ENCODE measurements around the gene CYSRT1. TPM values are rescaled to one million over a fixed set of nuclear protein-coding genes. Genes with fewer than 3 reads are reported as not detected.

The CYSRT1 gene
- total and polyA plus RNA-seq, 2 donors (not counting 1 experiment from before 2014, with no cell fraction given): 0.22 to 0.51 TPM

- ATAC-seq (ENCODE audit: low read depth): no peak
- 88% methylated on average over 14 of the region's 18 CpGs for WGBS (ENCODE audit: insufficient coverage)
These were observed 25.6 kb downstream of the CYSRT1 start for GRCh38 chr9:137250329-137251193.

More at GRCh38 chr9:137250329-137251193, 25.6 kb downstream of the CYSRT1 start:
- H3K27me3 Mint-ChIP-seq: no peaks in the 10 kb centered on the region
- peaks cover 5 to 12% of the 10 kb centered on the region in 2 donors for H3K4me1 ChIP-seq (ENCODE audit: control insufficient read depth in 2 of 2, insufficient read depth in 2 of 2, low read length in 2 of 2)
- peaks cover 12% of the 10 kb centered on the region for H3K4me1 Mint-ChIP-seq
- intact Hi-C loops (cut with micrococcal nuclease): no loop called here
- TF ChIP-seq EZH2 (IDR thresholded peaks at IDR 0.05; ENCODE audit: borderline replicate concordance, insufficient read depth, low read depth, low read length, poor library complexity, severe bottlenecking) (no peak), CTCF (IDR thresholded peaks at IDR 0.05) (no peak)
- no peaks in the 10 kb centered on the region for H3K9me3 Mint-ChIP-seq (ENCODE audit: insufficient read depth)
- no peak overlapping the region for H3K4me3 ChIP-seq (ENCODE audit: control extremely low read depth in 1 of 5, extremely low read depth in 1 of 5, insufficient read depth in 1 of 5, low read depth in 2 of 5, low read length in 4 of 5)
- peaks cover 3% of the 10 kb centered on the region for H4K20me1 ChIP-seq (ENCODE audit: control insufficient read depth, insufficient read depth, low read length, poor library complexity, severe bottlenecking)
- no peak overlapping the region for H2AFZ ChIP-seq (ENCODE audit: insufficient read depth, low read depth, low read length, poor library complexity, severe bottlenecking)
- no peaks in the 10 kb centered on the region for H3K27me3 ChIP-seq (replicated peaks in 1 of 4; ENCODE audit: control extremely low read depth in 1 of 4, control insufficient read depth in 3 of 4, insufficient read depth in 4 of 4, low read length in 3 of 4)
- no peaks in the 10 kb centered on the region for H3K36me3 ChIP-seq (replicated peaks in 1 of 2; ENCODE audit: control extremely low read depth in 1 of 2, control insufficient read depth in 1 of 2, extremely low read depth in 1 of 2, insufficient read depth in 2 of 2, low read length in 1 of 2)
- H3K9ac ChIP-seq (ENCODE audit: low read length): no peak overlapping the region
- H3K79me2 ChIP-seq (ENCODE audit: control insufficient read depth, insufficient read depth, low read length): peaks cover 3% of the 10 kb centered on the region
- H3K9me3 ChIP-seq (ENCODE audit: control extremely low read depth in 1 of 3, control insufficient read depth in 2 of 3, insufficient read depth in 1 of 3, low read length in 2 of 3): no peaks in the 10 kb centered on the region
- no peak overlapping the region for H3K27ac ChIP-seq (ENCODE audit: low read length in 2 of 2)
- no peak overlapping the region for H3K4me2 ChIP-seq (replicated peaks; ENCODE audit: low read depth, low read length, poor library complexity, severe bottlenecking)
- DNase-seq: no peak
- H3K4me3 Mint-ChIP-seq: no peak overlapping the region
- CTCF ChIA-PET: interaction anchor here (1.1 kb wide), 1 partner anchor 14 kb away, joined by 3 read pairs; no protein-coding TSS in a partner anchor
- POLR2A ChIA-PET: no interaction called here
- H3K27ac Mint-ChIP-seq: no peak overlapping the region
